ENCODE measurements around the gene KRT25. TPM values are rescaled to one million over a fixed set of nuclear protein-coding genes. Genes with fewer than 3 reads are reported as not detected.

KRT25 gene, protein sequence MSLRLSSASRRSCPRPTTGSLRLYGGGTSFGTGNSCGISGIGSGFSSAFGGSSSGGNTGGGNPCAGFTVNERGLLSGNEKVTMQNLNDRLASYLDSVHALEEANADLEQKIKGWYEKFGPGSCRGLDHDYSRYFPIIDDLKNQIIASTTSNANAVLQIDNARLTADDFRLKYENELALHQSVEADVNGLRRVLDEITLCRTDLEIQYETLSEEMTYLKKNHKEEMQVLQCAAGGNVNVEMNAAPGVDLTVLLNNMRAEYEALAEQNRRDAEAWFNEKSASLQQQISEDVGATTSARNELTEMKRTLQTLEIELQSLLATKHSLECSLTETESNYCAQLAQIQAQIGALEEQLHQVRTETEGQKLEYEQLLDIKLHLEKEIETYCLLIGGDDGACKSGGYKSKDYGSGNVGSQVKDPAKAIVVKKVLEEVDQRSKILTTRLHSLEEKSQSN
- total RNA-seq (2022; extraction: Qiagen RNA extraction): not detected in 5 replicates

DNA sequence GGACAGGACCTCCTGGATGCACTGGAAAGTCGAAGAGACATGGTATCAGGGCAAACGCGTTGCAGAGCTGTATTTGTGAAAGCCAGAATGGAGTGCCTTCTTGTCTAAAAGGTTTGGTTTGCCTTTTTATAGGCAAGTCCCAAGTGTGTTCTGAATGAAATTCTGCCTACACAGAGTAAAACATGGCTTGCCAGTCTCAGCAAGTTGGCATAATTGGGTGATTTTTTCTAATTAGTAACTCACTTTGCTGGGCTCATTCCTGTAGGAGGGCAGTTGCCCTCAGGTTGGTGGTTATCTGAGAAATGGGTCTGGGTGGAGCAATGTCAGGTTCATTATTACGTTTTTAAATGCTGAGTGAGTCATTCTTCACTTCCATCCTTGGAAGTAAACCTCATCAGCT, at the start of gene KRT25:
KRT25 (minus strand) TSS at position 101 of the 400 bp plus-strand sequence; CDS start at position 41, 60 bp downstream.

DNA sequence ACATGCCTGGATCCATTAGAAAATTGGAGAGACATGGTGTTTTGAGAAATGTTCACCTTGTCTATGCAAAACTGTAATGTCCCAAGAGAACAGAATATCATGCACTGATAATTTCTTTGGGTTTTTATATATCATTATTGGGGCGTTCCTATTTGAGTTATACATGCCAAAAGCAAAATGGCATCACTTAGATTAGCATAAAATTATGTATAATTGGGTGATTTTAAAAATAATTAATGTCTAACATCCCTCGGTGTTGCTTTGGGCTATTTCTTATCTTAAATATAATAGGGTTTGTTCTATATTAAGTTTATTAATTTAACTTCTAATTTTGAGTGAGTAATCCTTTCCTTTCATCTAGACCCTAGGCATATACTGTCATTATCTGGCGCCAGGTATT, 44.7 kb upstream of the KRT25 start, which contains the start of gene KRT28:
KRT28 (minus strand) TSS at position 101 of the 400 bp plus-strand sequence; CDS start at position 35, 66 bp downstream.

DNA sequence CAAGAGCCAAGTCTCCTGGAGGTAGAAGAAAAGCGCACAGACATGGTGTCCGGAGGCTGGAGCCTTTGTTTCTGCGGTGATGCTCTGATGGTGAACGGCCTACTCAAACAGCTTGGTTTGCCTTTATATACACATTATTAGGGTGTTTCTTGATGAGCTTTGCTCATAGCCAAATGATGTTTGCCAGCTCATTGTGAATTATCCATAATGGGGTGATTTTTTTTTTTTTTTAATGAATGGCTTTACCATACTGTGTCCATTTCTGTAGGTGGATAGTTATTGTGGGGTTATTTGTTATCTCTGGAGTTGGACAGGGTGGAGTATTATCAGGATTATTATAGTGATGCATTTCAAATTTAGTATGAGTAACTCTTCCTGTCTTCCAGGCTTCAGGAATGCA, 27.3 kb upstream of the KRT25 start, which contains the start of gene KRT27:
KRT27 (minus strand) TSS at position 101 of the 400 bp plus-strand sequence; CDS start at position 44, 57 bp downstream.

DNA sequence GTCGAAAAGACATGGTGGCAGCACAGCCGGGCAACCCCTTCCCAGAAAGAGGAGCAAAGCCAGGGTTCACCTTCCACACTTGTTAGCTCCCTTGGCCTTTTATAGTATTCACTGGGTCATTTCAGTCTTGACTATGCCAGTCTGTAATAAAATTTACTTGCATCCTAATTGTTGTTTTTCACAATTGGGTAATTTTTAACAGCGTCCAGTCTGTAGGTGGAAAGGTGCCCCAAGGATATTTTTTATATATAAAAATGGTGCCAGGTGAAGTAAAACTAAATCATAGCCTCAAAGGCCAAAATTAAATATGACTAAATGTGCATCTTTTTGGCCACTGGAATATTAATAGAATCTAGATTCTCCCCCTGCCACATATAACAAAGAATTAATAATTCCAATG, 17.0 kb upstream of the KRT25 start, which contains the start of gene KRT26:
KRT26 (minus strand) TSS at position 101 of the 400 bp plus-strand sequence; CDS start at position 13, 88 bp downstream.

DNA sequence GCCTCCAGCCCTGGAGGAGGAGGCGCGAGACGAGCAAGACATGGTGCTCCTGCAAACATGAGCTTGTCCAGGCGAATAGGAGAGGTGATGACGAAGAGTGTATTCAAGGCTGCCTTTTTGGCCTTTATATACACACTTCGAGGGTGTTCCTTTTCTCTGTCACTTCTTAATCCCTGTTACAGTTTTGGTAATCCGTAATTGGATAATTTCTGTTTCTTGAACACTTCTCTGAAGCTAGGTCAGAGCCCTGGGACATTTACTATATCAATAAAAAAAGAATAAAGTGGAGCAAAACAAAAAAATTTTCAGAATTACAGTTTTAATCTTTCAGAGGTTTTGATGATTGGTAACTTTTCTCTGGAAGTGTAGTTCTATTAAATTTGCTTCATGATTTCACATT, 51.5 kb downstream of the KRT25 start, which contains the start of gene KRT24:
KRT24 (minus strand) TSS at position 101 of the 400 bp plus-strand sequence; CDS start at position 42, 59 bp downstream.

Other genes with a start within 250 kb of the KRT25 start
- gene CCR7, start 189.9 kb downstream of the KRT25 start, total RNA-seq (2022; extraction: Qiagen RNA extraction): 0.94 to 1.3 TPM (median 1.2 TPM) in 5 replicates
- gene SMARCE1, start 107.5 kb downstream of the KRT25 start, total RNA-seq (2022; extraction: Qiagen RNA extraction): 106 to 111 TPM (median 108 TPM) in 5 replicates
- 0.34 to 0.63 TPM (median 0.37 TPM) in 5 replicates for gene KRT222, start 90.2 kb downstream of the KRT25 start, total RNA-seq (2022; extraction: Qiagen RNA extraction)
- not detected in 5 replicates for gene KRT24, start 51.6 kb downstream of the KRT25 start, total RNA-seq (2022; extraction: Qiagen RNA extraction)
- not detected in 5 replicates for gene KRT26, start 16.9 kb upstream of the KRT25 start, total RNA-seq (2022; extraction: Qiagen RNA extraction)
- 0.19 TPM in 1 of 5 replicates, not detected in the others for gene KRT27, start 27.2 kb upstream of the KRT25 start, total RNA-seq (2022; extraction: Qiagen RNA extraction)
- not detected in 5 replicates for gene KRT28, start 44.6 kb upstream of the KRT25 start, total RNA-seq (2022; extraction: Qiagen RNA extraction)
- gene KRT10, start 67.3 kb upstream of the KRT25 start, total RNA-seq (2022; extraction: Qiagen RNA extraction): 70.6 to 111 TPM (median 103 TPM) in 5 replicates
- not detected in 5 replicates for gene KRT12, start 111.9 kb upstream of the KRT25 start, total RNA-seq (2022; extraction: Qiagen RNA extraction)
- 0.17 to 0.45 TPM (median 0.26 TPM) in 5 replicates for gene KRT20, start 129.9 kb upstream of the KRT25 start, total RNA-seq (2022; extraction: Qiagen RNA extraction)
- 0.08 to 0.15 TPM (median 0.08 TPM) in 3 of 5 replicates, not detected in the others for gene KRT23, start 182.3 kb upstream of the KRT25 start, total RNA-seq (2022; extraction: Qiagen RNA extraction)
- not detected in 5 replicates for gene KRT39, start 211.6 kb upstream of the KRT25 start, total RNA-seq (2022; extraction: Qiagen RNA extraction)
- not detected in 5 replicates for gene KRT40, start 229.0 kb upstream of the KRT25 start, total RNA-seq (2022; extraction: Qiagen RNA extraction)
- not detected in 5 replicates for gene KRTAP3-3, start 238.8 kb upstream of the KRT25 start, total RNA-seq (2022; extraction: Qiagen RNA extraction)
- gene KRTAP3-2, start 244.6 kb upstream of the KRT25 start, total RNA-seq (2022; extraction: Qiagen RNA extraction): 0.22 to 0.42 TPM (median 0.37 TPM) in 3 of 5 replicates, not detected in the others

Measured in A549 treated with Mapracorat at 1 μM for 4 hours (cell line).